H9 (cell line): ENCODE data around the gene CFAP90. TPM values are rescaled to one million over a fixed set of nuclear protein-coding genes. Genes with fewer than 3 reads are reported as not detected.
A peak's percentile ranks its signal among the peaks of the same experiment; 100 is the strongest.

ENCODE experiments used
- DNase-seq: peaks from one replicate; pipeline ENCODE4 v3.0.0-alpha.2; 2017
- H2AFZ ChIP-seq: one replicate; pipeline ENCODE4 v1.6.1; 2013; ENCODE audit warnings: mild to moderate bottlenecking, low read length, control low read depth, moderate library complexity
- H2AK5ac ChIP-seq: 2 replicates; pipeline ENCODE4 v1.6.1; 2013; ENCODE audit warnings: low read length, control low read depth, mixed read lengths; ENCODE audit not compliant: insufficient read length
- H2BK120ac ChIP-seq: one replicate; pipeline ENCODE4 v1.6.1; 2013; ENCODE audit warnings: low read depth, mild to moderate bottlenecking, low read length, control low read depth, inconsistent platforms; ENCODE audit not compliant: poor library complexity, severe bottlenecking
- H2BK12ac ChIP-seq: 2 replicates; pipeline ENCODE4 v1.6.1; 2013; ENCODE audit warnings: low read length, control low read depth, mixed read lengths, low read depth; ENCODE audit not compliant: insufficient read length
- H2BK15ac ChIP-seq: 2 replicates; pipeline ENCODE4 v1.6.1; 2013; ENCODE audit warnings: low read depth, low read length, control low read depth
- H2BK20ac ChIP-seq: one replicate; pipeline ENCODE4 v1.6.1; 2013; ENCODE audit warnings: low read depth, mild to moderate bottlenecking, low read length, control low read depth, inconsistent platforms; ENCODE audit not compliant: poor library complexity, severe bottlenecking
- H2BK5ac ChIP-seq: 2 replicates; pipeline ENCODE4 v1.6.1; 2013; ENCODE audit warnings: low read length, control low read depth, mixed read lengths; ENCODE audit not compliant: insufficient read length
- H3K14ac ChIP-seq: 2 replicates; pipeline ENCODE4 v1.6.1; 2013; ENCODE audit warnings: low read length, control low read depth; ENCODE audit not compliant: insufficient read depth
- H3K18ac ChIP-seq: 2 replicates; pipeline ENCODE4 v1.6.1; 2013; ENCODE audit warnings: low read depth, mild to moderate bottlenecking, mixed read lengths, low read length, control low read depth; ENCODE audit not compliant: insufficient read length
- H3K23ac ChIP-seq: 2 replicates; pipeline ENCODE4 v1.6.1; 2013; ENCODE audit warnings: low read length, control low read depth, mixed read lengths, low read depth; ENCODE audit not compliant: insufficient read length
- H3K23me2 ChIP-seq: 2 replicates; pipeline ENCODE4 v1.6.1; 2013; ENCODE audit warnings: low read depth, mild to moderate bottlenecking, mixed read lengths, low read length, control low read depth; ENCODE audit not compliant: insufficient read length, poor library complexity, severe bottlenecking
- H3K27ac ChIP-seq: 2 replicates; pipeline ENCODE4 v1.5.1; 2013; ENCODE audit warnings: low read length, control low read depth, mixed read lengths, low read depth; ENCODE audit not compliant: insufficient read length
- H3K27me3 ChIP-seq: 2 replicates; pipeline ENCODE4 v1.6.1; 2013; ENCODE audit warnings: low read length, control low read depth, inconsistent platforms; ENCODE audit not compliant: insufficient read depth
- H3K4ac ChIP-seq: 2 replicates; pipeline ENCODE4 v1.6.1; 2013; ENCODE audit warnings: low read depth, mild to moderate bottlenecking, control low read depth, inconsistent platforms, low read length, moderate library complexity
- H3K4me1 ChIP-seq: 2 replicates; pipeline ENCODE4 v1.6.1; 2013; ENCODE audit warnings: low read length, control low read depth, inconsistent platforms; ENCODE audit not compliant: insufficient read depth
- H3K4me2 ChIP-seq: 2 replicates; pipeline ENCODE4 v1.6.1; 2013; ENCODE audit warnings: low read length, control low read depth, mixed read lengths; ENCODE audit not compliant: insufficient read length, insufficient read depth
- H3K56ac ChIP-seq: 2 replicates; pipeline ENCODE4 v1.6.1; 2013; ENCODE audit warnings: low read depth, mild to moderate bottlenecking, mixed read lengths, low read length, control low read depth; ENCODE audit not compliant: insufficient read length
- H3K79me1 ChIP-seq: 2 replicates; pipeline ENCODE4 v1.6.1; 2013; ENCODE audit warnings: low read depth, mild to moderate bottlenecking, moderate library complexity, low read length, control low read depth, inconsistent platforms; ENCODE audit not compliant: insufficient read depth, poor library complexity, severe bottlenecking
- H3K79me2 ChIP-seq: 2 replicates; pipeline ENCODE4 v1.6.1; 2013; ENCODE audit warnings: low read length, control low read depth, inconsistent platforms; ENCODE audit not compliant: insufficient read depth
- H3K9ac ChIP-seq: 2 replicates; pipeline ENCODE4 v1.6.1; 2013; ENCODE audit warnings: low read length, control low read depth, mixed read lengths; ENCODE audit not compliant: insufficient read length; ENCODE audit errors: extremely low read depth
- H3K9me3 ChIP-seq: one replicate; pipeline ENCODE4 v1.6.1; 2013; ENCODE audit warnings: low read depth, low read length, inconsistent platforms; ENCODE audit not compliant: control insufficient read depth
- H3T11ph ChIP-seq: one replicate; pipeline ENCODE4 v1.6.1; 2013; ENCODE audit warnings: mild to moderate bottlenecking, low read length, control low read depth, inconsistent platforms
- H4K20me1 ChIP-seq: one replicate; pipeline ENCODE4 v1.6.1; 2013; ENCODE audit not compliant: control insufficient read depth, insufficient read length, insufficient read depth
- H4K5ac ChIP-seq: 2 replicates; pipeline ENCODE4 v1.6.1; 2013; ENCODE audit warnings: low read depth, mild to moderate bottlenecking, mixed read lengths, low read length, control low read depth; ENCODE audit not compliant: insufficient read length
- H4K8ac ChIP-seq: replicated peaks from 2 replicates; pipeline ENCODE4 v1.6.1; 2013; ENCODE audit warnings: low read length, control low read depth, mixed read lengths, low read depth; ENCODE audit not compliant: insufficient read length
- H4K91ac ChIP-seq: 2 replicates; pipeline ENCODE4 v1.6.1; 2013; ENCODE audit warnings: low read depth, mild to moderate bottlenecking, moderate library complexity, mixed read lengths, low read length, control low read depth; ENCODE audit not compliant: insufficient read length
- H3K27ac Mint-ChIP-seq, 3 experiments: 2 replicates in 2 of 3; 3 replicates in 1 of 3; pipeline ENCODE4 v1.8.0; 2020 to 2021; ENCODE audit warnings: mixed read lengths in 3 of 3, mild to moderate bottlenecking in 1 of 3, moderate library complexity in 1 of 3
- H3K27me3 Mint-ChIP-seq: 2 replicates; pipeline ENCODE4 v1.8.0; 2021; ENCODE audit warnings: low read depth, mild to moderate bottlenecking, moderate library complexity, mixed read lengths
- H3K36me3 Mint-ChIP-seq, 3 experiments: 2 replicates in 2 of 3; 3 replicates in 1 of 3; pipeline ENCODE4 v1.8.0; 2020 to 2021; ENCODE audit warnings: low read depth in 3 of 3, mixed read lengths in 3 of 3; ENCODE audit not compliant: insufficient read depth in 1 of 3
- H3K4me1 Mint-ChIP-seq, 2 experiments: 2 replicates each; pipeline ENCODE4 v1.8.0; 2020; ENCODE audit warnings: mixed read lengths in 2 of 2
- H3K4me3 Mint-ChIP-seq, 2 experiments: 2 replicates in 1 of 2; 3 replicates in 1 of 2; pipeline ENCODE4 v1.8.0; 2020 to 2021; ENCODE audit warnings: mild to moderate bottlenecking in 2 of 2, mixed read lengths in 2 of 2, moderate library complexity in 1 of 2
- H3K9me3 Mint-ChIP-seq, 2 experiments: 2 replicates in 1 of 2; 3 replicates in 1 of 2; pipeline ENCODE4 v1.8.0; 2020; ENCODE audit warnings: mild to moderate bottlenecking in 2 of 2, mixed read lengths in 2 of 2, moderate library complexity in 1 of 2
- CTCF ChIP-seq: fragments of 200-600 bp; sonication (generic); conservative IDR thresholded peaks from 3 replicates; pipeline ENCODE4 v1.8.0; 2021; ENCODE audit warnings: antibody characterized with exemption, mild to moderate bottlenecking
- WGBS: extraction: QIAGEN DNeasy Blood & Tissue Kit; methylation state at CpG from one replicate; pipeline ENCODE4 v1.1.7; 2013; ENCODE audit warnings: missing lambda C conversion rate, low lambda C conversion rate, mixed read lengths; ENCODE audit not compliant: insufficient read length; ENCODE audit errors: extremely low coverage; 5-methylcytosine and 5-hydroxymethylcytosine counted together
- total RNA-seq: library from RNA; stranded (reverse); gene quantifications from 2 replicates; pipeline ENCODE4 v1.2.1, GENCODE V29; 2021

The CFAP90 gene
- total RNA-seq, 1 experiment from 2014 or later, result 0.44 TPM

GRCh38 chr5:7815892-7816534, 34.9 kb downstream of the CFAP90 start:
- no peak overlapping the region for H2AK5ac ChIP-seq
- H3K18ac ChIP-seq, result peak overlapping the region; percentile 56
- peaks cover 5 to 11% (median 11%) of the 10 kb centered on the region in 3 experiments; a peak in 5 of 7 replicates for H3K36me3 Mint-ChIP-seq
- H3K27me3 Mint-ChIP-seq, result no peaks in the 10 kb centered on the region
- H2BK15ac ChIP-seq, result no peak overlapping the region
- no peak overlapping the region for H3K14ac ChIP-seq
- H3K23me2 ChIP-seq, result no peaks in the 10 kb centered on the region
- H2BK20ac ChIP-seq, result no peak overlapping the region
- H3K27me3 ChIP-seq, result no peaks in the 10 kb centered on the region
- H2BK12ac ChIP-seq, result no peak overlapping the region
- no peak overlapping the region for H3K56ac ChIP-seq
- peak overlapping the region; percentile 0 for H3K4me2 ChIP-seq
- DNase-seq, result peak; percentile 95
- no peak overlapping the region for H4K91ac ChIP-seq
- H3K79me1 ChIP-seq, result no peaks in the 10 kb centered on the region
- no peak overlapping the region for H2BK5ac ChIP-seq
- no peak overlapping the region for H4K5ac ChIP-seq
- H3K79me2 ChIP-seq, result no peaks in the 10 kb centered on the region
- H3K4me3 Mint-ChIP-seq, result no peak overlapping the region; a peak in 2 of 5 replicates
- H4K20me1 ChIP-seq, result no peaks in the 10 kb centered on the region
- H3K4ac ChIP-seq, result no peak overlapping the region; the same call in 1 of the 2 replicates
- no peak overlapping the region for H3K27ac ChIP-seq
- H3K9me3 ChIP-seq, result no peaks in the 10 kb centered on the region
- no peaks in the 10 kb centered on the region for H3K9me3 Mint-ChIP-seq
- H3K9ac ChIP-seq, result no peak overlapping the region
- no peak overlapping the region for H2AFZ ChIP-seq
- no CpG with 5 or more reads among the region's 12 CpGs for WGBS
- H2BK120ac ChIP-seq, result no peak overlapping the region
- H3K4me1 ChIP-seq, result 0 out of 2 replicates have a peak, but pooled peaks cover 2% of the 10 kb centered on the region
- peak; percentile 96 for TF ChIP-seq CTCF
- H3T11ph ChIP-seq, result no peak overlapping the region
- no peak overlapping the region for H3K23ac ChIP-seq
- peak overlapping the region; percentile 83 to 90 (median 90); a peak in 6 of 7 replicates for H3K27ac Mint-ChIP-seq
- peaks cover 27% of the 10 kb centered on the region in 2 experiments for H3K4me1 Mint-ChIP-seq
- H4K8ac ChIP-seq, result no peak overlapping the region
